Esophagus mucosa (tissue), 1 donor: ENCODE results near the gene GOLGA8J. TPM values are rescaled to one million over a fixed set of nuclear protein-coding genes. Genes with fewer than 3 reads are reported as not detected.
A peak's percentile ranks its signal among the peaks of the same experiment; 100 is the strongest.
"Not testable (repeated sequence)": the region's sequence is repeated elsewhere in the genome, so short reads cannot be mapped to it uniquely, and the experiment has no call there.

Experiments
- ATAC-seq: fragments of 200-7000 bp; cut with Tn5 transposase; one replicate; pipeline ENCODE4 v1.9.1; 2020
- total RNA-seq: library from RNA; stranded (reverse); gene quantifications from one replicate; pipeline ENCODE4 v1.2.4, GENCODE V29; 2023
- donor health status: DM: yes; HTN: yes; CAD: no.

The GOLGA8J gene
- 0.20 TPM for total RNA-seq

- not testable (repeated sequence) for ATAC-seq
These were observed at the start of gene GOLGA8J for GRCh38 chr15:30082655-30083054. Gene GOLGA8J, plus strand, starts transcription at chr15:30082955. Its CDS starts 98 bp downstream, at chr15:30083053.

- no peak for ATAC-seq
These were observed 49.5 kb upstream of the GOLGA8J start for GRCh38 chr15:30033211-30033610.

- ATAC-seq: no peak
These were observed 49.0 kb upstream of the GOLGA8J start for GRCh38 chr15:30033763-30034162.

- ATAC-seq: no peak
These were observed 46.6 kb upstream of the GOLGA8J start for GRCh38 chr15:30036036-30036703.

GRCh38 chr15:30038667-30039523, 43.9 kb upstream of the GOLGA8J start:
- ATAC-seq: no peak

GRCh38 chr15:30041868-30042267, 40.9 kb upstream of the GOLGA8J start:
- ATAC-seq: no peak

- ATAC-seq: no peak
These were observed 40.2 kb upstream of the GOLGA8J start for GRCh38 chr15:30042556-30042955.

GRCh38 chr15:30043211-30043655, 39.5 kb upstream of the GOLGA8J start:
- no peak for ATAC-seq

- peak; percentile 11 for ATAC-seq
These were observed 38.4 kb upstream of the GOLGA8J start for GRCh38 chr15:30044377-30044776.

- not testable (repeated sequence) for ATAC-seq
These were observed 37.9 kb upstream of the GOLGA8J start for GRCh38 chr15:30044826-30045225.

GRCh38 chr15:30045248-30046041, 37.3 kb upstream of the GOLGA8J start:
- peak; percentile 20 for ATAC-seq

GRCh38 chr15:30046430-30046829, 36.3 kb upstream of the GOLGA8J start:
- no peak for ATAC-seq

- ATAC-seq: no peak
These were observed 27.2 kb upstream of the GOLGA8J start for GRCh38 chr15:30055604-30056003.

GRCh38 chr15:30056166-30056565, 26.6 kb upstream of the GOLGA8J start:
- ATAC-seq: no peak

- ATAC-seq: no peak
These were observed 23.0 kb upstream of the GOLGA8J start for GRCh38 chr15:30059771-30060170.

GRCh38 chr15:30062881-30063280, 19.9 kb upstream of the GOLGA8J start:
- ATAC-seq: no peak

GRCh38 chr15:30063835-30064546, 18.8 kb upstream of the GOLGA8J start:
- no peak for ATAC-seq

GRCh38 chr15:30065025-30065801, 17.5 kb upstream of the GOLGA8J start:
- no peak for ATAC-seq

- ATAC-seq: no peak
These were observed 14.4 kb upstream of the GOLGA8J start for GRCh38 chr15:30068326-30068725.

GRCh38 chr15:30072630-30073029, 10.1 kb upstream of the GOLGA8J start:
- ATAC-seq: no peak

GRCh38 chr15:30073915-30074314, 8.8 kb upstream of the GOLGA8J start:
- peak; percentile 45 for ATAC-seq
